Lower lobe of right lung (tissue), 2 donors: Measurements from ENCODE around the gene SLC25A10. TPM values are rescaled to one million over a fixed set of nuclear protein-coding genes. Genes with fewer than 3 reads are reported as not detected.

ENCODE experiments used
- ATAC-seq, 2 donors: fragments of 200-7000 bp; cut with Tn5 transposase; one replicate each; pipeline ENCODE4 v1.9.1; 2020 to 2022; ENCODE audit warnings: mild to moderate bottlenecking in 2 of 2, moderate library complexity in 2 of 2
- DNase-seq: peaks from one replicate; pipeline ENCODE4 v3.0.0-alpha.2; 2020
- H3K27ac ChIP-seq: fragments of 200-600 bp; one replicate; pipeline ENCODE4 v1.8.0; 2022
- H3K27me3 ChIP-seq: fragments of 200-600 bp; one replicate; pipeline ENCODE4 v1.8.0; 2022; ENCODE audit warnings: low read depth
- H3K36me3 ChIP-seq: fragments of 200-600 bp; one replicate; pipeline ENCODE4 v1.8.0; 2022; ENCODE audit warnings: mild to moderate bottlenecking
- H3K4me1 ChIP-seq: fragments of 200-600 bp; one replicate; pipeline ENCODE4 v1.8.0; 2022
- H3K4me3 ChIP-seq: fragments of 200-600 bp; one replicate; pipeline ENCODE4 v1.8.0; 2022; ENCODE audit warnings: mild to moderate bottlenecking
- H3K9me3 ChIP-seq: fragments of 200-600 bp; one replicate; pipeline ENCODE4 v1.8.0; 2022
- CTCF ChIP-seq: fragments of 200-600 bp; IDR thresholded peaks from one replicate; pipeline ENCODE4 v1.8.0; 2022; ENCODE audit warnings: antibody characterized with exemption, mild to moderate bottlenecking
- intact Hi-C: fragments of 100-400 bp; cut with DNase I; formaldehyde crosslinking; loops from one replicate; pipeline ENCODE4 v1.11.0; 2022
- total RNA-seq: library from RNA; stranded (reverse); fragmentation: NEBNext Ultra II Directional; extraction: Animal tissue kit (Norgen Biotek cat#: 25700); gene quantifications from one replicate; pipeline ENCODE4 v1.2.1, GENCODE V29; 2021
- donor health status: DM: no; HTN: yes; CAD: no; lungs with severe emphysema.

SLC25A10 gene
- total RNA-seq, 1 donor from 2014 or later, result 7.3 TPM

GRCh38 chr17:81693509-81694210 lies 18.4 kb upstream of the SLC25A10 start:
- intact Hi-C loops, result no loop called here
- DNase-seq, result no peak
- Histone ChIP-seq H3K4me1 (no peaks in the 10 kb centered on the region), H3K27me3 (no peaks in the 10 kb centered on the region), H3K9me3 (no peaks in the 10 kb centered on the region), H3K36me3 (peaks cover 100% of the 10 kb centered on the region), H3K4me3 (no peak overlapping the region), H3K27ac (no peak overlapping the region)
- ATAC-seq, result no peak
- TF ChIP-seq CTCF, result no peak

GRCh38 chr17:81694810-81695209 lies 17.3 kb upstream of the SLC25A10 start:
- no peaks in the 10 kb centered on the region for H3K4me1 ChIP-seq
- intact Hi-C loops, result no loop called here
- no peak for TF ChIP-seq CTCF
- no peaks in the 10 kb centered on the region for H3K9me3 ChIP-seq
- no peak for ATAC-seq
- no peaks in the 10 kb centered on the region for H3K27me3 ChIP-seq
- H3K27ac ChIP-seq, result no peak overlapping the region
- no peak overlapping the region for H3K4me3 ChIP-seq
- peaks cover 100% of the 10 kb centered on the region for H3K36me3 ChIP-seq
- no peak for DNase-seq

- Histone ChIP-seq H3K4me1 (no peaks in the 10 kb centered on the region), H3K27ac (no peak overlapping the region), H3K27me3 (no peaks in the 10 kb centered on the region), H3K36me3 (peaks cover 97% of the 10 kb centered on the region), H3K4me3 (no peak overlapping the region), H3K9me3 (no peaks in the 10 kb centered on the region)
- TF ChIP-seq CTCF, result no peak
- intact Hi-C loops, result no loop called here
- DNase-seq, result no peak
- peak in 1 of 2 donors; percentile 10 for ATAC-seq
Measured at GRCh38 chr17:81695211-81695610, 16.9 kb upstream of the SLC25A10 start.

GRCh38 chr17:81695801-81696200 lies 16.3 kb upstream of the SLC25A10 start:
- H3K36me3 ChIP-seq, result peaks cover 96% of the 10 kb centered on the region
- H3K4me1 ChIP-seq, result peaks cover 5% of the 10 kb centered on the region
- no peak overlapping the region for H3K4me3 ChIP-seq
- no peak overlapping the region for H3K27ac ChIP-seq
- TF ChIP-seq CTCF, result no peak
- ATAC-seq (no peak), DNase-seq (no peak)
- no peaks in the 10 kb centered on the region for H3K9me3 ChIP-seq
- intact Hi-C loops, result no loop called here
- H3K27me3 ChIP-seq, result no peaks in the 10 kb centered on the region

- TF ChIP-seq CTCF, result no peak
- DNase-seq (no peak), ATAC-seq (no peak)
- no peak overlapping the region for H3K4me3 ChIP-seq
- no peak overlapping the region for H3K27ac ChIP-seq
- intact Hi-C loops, result no loop called here
- peaks cover 96% of the 10 kb centered on the region for H3K36me3 ChIP-seq
- peaks cover 11% of the 10 kb centered on the region for H3K4me1 ChIP-seq
- H3K9me3 ChIP-seq, result no peaks in the 10 kb centered on the region
- H3K27me3 ChIP-seq, result no peaks in the 10 kb centered on the region
Measured at GRCh38 chr17:81696218-81696941, 15.7 kb upstream of the SLC25A10 start.
